ENCODE measurements around the gene PLA2G15. TPM values are rescaled to one million over a fixed set of nuclear protein-coding genes. Genes with fewer than 3 reads are reported as not detected.
A peak's percentile ranks its signal among the peaks of the same experiment; 100 is the strongest.

PLA2G15 gene
- total RNA-seq, 2 experiments from 2014 or later = 8.4 to 10.1 TPM

DNA sequence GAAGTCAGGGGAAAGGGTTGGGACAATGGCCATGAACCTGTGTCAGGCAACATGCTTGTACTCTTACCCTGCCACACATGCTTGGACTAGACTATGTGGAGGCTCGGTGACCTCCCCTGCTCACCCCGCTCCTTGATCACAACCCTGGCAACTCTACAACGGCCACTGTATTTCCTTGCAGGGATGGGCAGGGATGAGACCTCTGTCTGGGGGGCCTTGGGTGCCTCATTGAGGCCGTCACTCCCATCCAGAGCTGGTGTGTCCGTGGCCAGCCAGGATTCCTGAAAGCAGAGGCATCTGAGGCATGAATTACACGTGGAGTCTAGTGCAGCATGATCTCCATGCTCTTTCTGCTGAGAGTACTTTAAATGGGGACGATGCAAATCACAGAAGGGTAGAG lies 948 bp downstream of the PLA2G15 start:
- no peak overlapping the region for H3K27ac Mint-ChIP-seq
- POLR2A ChIA-PET = no interaction called here
- no peaks in the 10 kb centered on the region for H3K9me3 Mint-ChIP-seq

DNA sequence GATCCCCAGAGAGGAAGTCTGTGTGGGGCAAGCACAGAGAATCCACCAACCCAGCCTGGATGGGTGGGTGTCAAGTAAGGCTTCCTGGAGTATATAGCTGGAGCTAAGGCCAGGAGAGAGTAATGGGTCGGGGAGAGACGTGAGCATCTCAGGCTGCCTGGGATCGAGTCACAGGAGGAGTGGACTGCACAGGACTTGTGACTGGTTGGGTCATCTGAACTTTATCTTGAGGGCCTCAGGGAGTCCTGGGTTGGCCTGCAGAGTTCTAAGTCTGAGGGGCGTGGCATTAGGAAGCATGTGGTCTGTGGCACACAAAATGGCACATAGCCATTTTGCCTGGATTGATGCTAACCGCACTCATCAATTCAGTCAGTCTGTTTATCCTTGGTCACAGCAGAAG lies 1.5 kb downstream of the PLA2G15 start:
- Mint-ChIP-seq H3K27ac (no peak overlapping the region), H3K9me3 (no peaks in the 10 kb centered on the region), H3K36me3 (ENCODE audit: low read depth) (peaks cover 6% of the 10 kb centered on the region), H3K4me1 (peaks cover 19% of the 10 kb centered on the region), H3K4me3 (peak overlapping the region; percentile 92), H3K27me3 (no peaks in the 10 kb centered on the region)
- CTCF ChIA-PET = interaction anchor here (1.2 kb wide), 1 partner anchor 82 kb away, joined by 3 read pairs; no protein-coding TSS in a partner anchor
- no peak for DNase-seq
- POLR2A ChIA-PET = no interaction called here

More for the DNA sequence above, 948 bp downstream of the PLA2G15 start:
- Mint-ChIP-seq H3K27me3 (no peaks in the 10 kb centered on the region), H3K4me3 (peak overlapping the region; percentile 92), H3K36me3 (ENCODE audit: low read depth) (peaks cover 6% of the 10 kb centered on the region), H3K4me1 (peaks cover 19% of the 10 kb centered on the region)
- CTCF ChIA-PET = interaction anchor here (0.8 to 3.3 kb wide), 5 partner anchors 14 to 83 kb away, joined by 3 to 14 read pairs (median 4); partner anchors contain the start of gene SLC7A6
- DNase-seq = no peak

DNA sequence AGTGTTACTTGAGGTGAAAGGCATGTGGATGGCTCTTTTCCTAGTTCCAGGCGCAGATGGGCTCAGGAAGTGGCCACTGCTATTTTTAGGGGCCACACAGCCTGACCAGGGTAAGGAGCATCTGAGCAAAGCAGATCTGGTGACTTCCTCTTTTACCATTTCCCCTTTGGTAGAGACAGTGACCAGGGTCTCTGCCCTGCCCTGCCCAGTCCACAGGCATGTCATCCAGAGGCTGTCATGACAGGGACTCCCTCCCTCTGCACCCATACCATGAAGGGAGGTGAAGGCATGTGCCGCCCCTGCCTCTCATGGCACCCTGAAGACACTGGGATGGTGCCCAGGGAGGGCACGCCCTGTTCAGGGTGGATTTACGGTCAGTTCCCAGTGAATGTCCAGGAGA lies 2.2 kb downstream of the PLA2G15 start:
- Mint-ChIP-seq H3K36me3 (ENCODE audit: low read depth) (peaks cover 9% of the 10 kb centered on the region), H3K4me3 (no peak overlapping the region), H3K27ac (no peak overlapping the region), H3K9me3 (no peaks in the 10 kb centered on the region), H3K4me1 (peaks cover 21% of the 10 kb centered on the region), H3K27me3 (no peaks in the 10 kb centered on the region)
- POLR2A ChIA-PET = no interaction called here
- DNase-seq = no peak
- CTCF ChIA-PET = interaction anchor here (1.2 to 4.0 kb wide), 2 partner anchors 14 to 81 kb away, joined by 3 to 21 read pairs; no protein-coding TSS in a partner anchor

DNA sequence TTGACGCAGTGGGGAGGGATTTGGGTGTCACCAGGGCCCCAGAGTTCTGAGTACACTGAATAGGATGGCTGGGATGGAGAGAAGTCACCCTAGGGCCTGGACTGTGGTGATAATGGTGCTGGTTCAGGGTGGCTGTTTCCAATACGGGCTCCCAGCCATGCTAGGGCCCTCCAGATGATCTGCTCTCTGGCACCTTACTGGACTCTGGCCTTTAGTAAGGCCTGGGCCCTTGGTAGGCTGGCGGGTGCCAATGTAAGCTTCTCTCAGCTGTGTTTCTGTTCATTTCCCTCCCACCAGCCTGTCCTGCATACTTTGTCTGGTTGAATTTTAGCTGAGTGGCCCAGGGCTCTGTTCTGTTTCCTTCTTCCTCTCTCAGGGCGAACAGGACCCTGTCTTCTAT lies 2.8 kb downstream of the PLA2G15 start:
- Mint-ChIP-seq H3K27me3 (no peaks in the 10 kb centered on the region), H3K4me1 (peaks cover 21% of the 10 kb centered on the region), H3K4me3 (no peak overlapping the region), H3K27ac (no peak overlapping the region), H3K36me3 (ENCODE audit: low read depth) (peaks cover 9% of the 10 kb centered on the region), H3K9me3 (no peaks in the 10 kb centered on the region)
- ChIA-PET POLR2A (interaction anchor here (0.7 kb wide), 1 partner anchor 63 kb away, joined by 4 read pairs; the partner anchor contains the start of genes PRMT7 and SLC7A6OS), CTCF (interaction anchor here (2.6 to 4.0 kb wide), 3 partner anchors 11 to 16 kb away, joined by 8 to 21 read pairs (median 15); partner anchors contain the start of gene SLC7A6)
- no peak for DNase-seq

DNA sequence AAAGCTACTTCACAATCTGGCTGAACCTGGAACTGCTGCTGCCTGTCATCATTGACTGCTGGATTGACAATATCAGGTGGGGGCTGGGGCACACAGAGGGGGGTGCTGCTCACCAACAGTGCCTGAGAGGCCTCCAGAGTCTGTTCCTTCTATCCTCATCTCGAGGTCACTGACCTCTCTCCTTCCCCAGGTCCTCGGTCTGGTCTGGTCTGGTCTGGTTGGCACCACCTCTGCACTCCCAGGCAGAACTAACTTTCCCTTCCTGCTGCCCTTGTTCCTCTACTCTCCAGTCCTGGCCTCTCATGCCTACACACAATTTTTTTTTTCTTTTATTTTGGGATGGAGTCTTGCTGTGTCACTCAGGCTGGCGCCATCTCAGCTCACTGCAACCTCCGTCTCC lies 4.2 kb downstream of the PLA2G15 start:
- Mint-ChIP-seq H3K9me3 (no peaks in the 10 kb centered on the region), H3K4me1 (peaks cover 21% of the 10 kb centered on the region), H3K36me3 (ENCODE audit: low read depth) (peaks cover 9% of the 10 kb centered on the region), H3K4me3 (no peak overlapping the region), H3K27me3 (no peaks in the 10 kb centered on the region), H3K27ac (no peak overlapping the region)
- ChIA-PET POLR2A (no interaction called here), CTCF (interaction anchor here (1.7 to 4.0 kb wide), 4 partner anchors 10 to 83 kb away, joined by 5 to 21 read pairs (median 12); partner anchors contain the start of gene SLC7A6)
- no peak for DNase-seq

DNA sequence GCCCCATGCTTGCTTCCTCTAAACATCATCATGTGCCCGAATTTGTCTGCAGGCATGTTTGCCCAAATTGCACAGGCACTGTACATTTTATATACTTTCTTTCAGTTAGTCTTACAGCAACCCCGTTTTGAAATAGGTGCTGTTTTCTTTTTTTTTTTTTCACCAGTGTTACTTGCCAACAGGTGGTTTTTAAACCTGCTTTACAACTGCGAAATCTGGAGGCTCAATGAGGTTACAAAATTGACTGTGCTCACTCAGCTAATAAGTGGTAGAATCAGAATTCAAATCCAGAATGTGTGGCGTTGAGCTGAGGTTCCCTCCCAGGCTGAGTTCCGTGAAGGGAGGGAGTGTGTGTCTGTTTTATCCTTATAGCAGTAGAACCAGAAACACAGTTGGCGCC lies 5.8 kb downstream of the PLA2G15 start:
- Mint-ChIP-seq H3K4me1 (peaks cover 11% of the 10 kb centered on the region), H3K9me3 (no peaks in the 10 kb centered on the region), H3K27ac (no peak overlapping the region), H3K27me3 (no peaks in the 10 kb centered on the region), H3K36me3 (ENCODE audit: low read depth) (peaks cover 9% of the 10 kb centered on the region), H3K4me3 (no peak overlapping the region)
- ChIA-PET POLR2A (no interaction called here), CTCF (interaction anchor here (1.2 to 4.0 kb wide), 6 partner anchors 8 to 78 kb away, joined by 3 to 21 read pairs (median 4); partner anchors contain the start of gene SLC7A6)
- no peak for DNase-seq

DNA sequence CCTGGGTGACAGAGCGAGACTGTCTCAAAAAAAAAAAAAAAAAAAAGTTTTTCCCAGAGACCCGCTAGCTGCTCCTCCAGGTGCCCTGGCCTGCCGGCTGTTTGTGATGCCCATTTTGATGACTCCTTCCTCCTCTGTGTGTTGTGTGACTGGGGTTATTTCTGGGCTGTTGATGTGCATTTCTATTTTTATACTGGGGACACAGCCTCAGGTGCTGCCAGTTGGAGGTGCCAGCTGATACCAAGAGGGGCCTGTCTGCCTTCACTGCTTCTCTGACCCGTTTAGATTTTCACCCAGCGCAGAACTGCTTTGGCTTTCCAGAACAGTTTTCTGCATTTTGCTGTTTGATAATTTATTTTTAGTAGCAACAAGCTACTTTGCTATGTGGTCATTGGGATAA lies 6.7 kb downstream of the PLA2G15 start:
- Mint-ChIP-seq H3K27me3 (no peaks in the 10 kb centered on the region), H3K9me3 (no peaks in the 10 kb centered on the region), H3K4me1 (peaks cover 4% of the 10 kb centered on the region), H3K27ac (no peak overlapping the region), H3K4me3 (no peak overlapping the region), H3K36me3 (ENCODE audit: low read depth) (peaks cover 9% of the 10 kb centered on the region)
- CTCF ChIA-PET = interaction anchor here (1.1 to 2.1 kb wide), 8 partner anchors 8 to 77 kb away, joined by 3 to 8 read pairs (median 4); partner anchors contain the start of gene SLC7A6
- DNase-seq = no peak
- POLR2A ChIA-PET = no interaction called here

DNA sequence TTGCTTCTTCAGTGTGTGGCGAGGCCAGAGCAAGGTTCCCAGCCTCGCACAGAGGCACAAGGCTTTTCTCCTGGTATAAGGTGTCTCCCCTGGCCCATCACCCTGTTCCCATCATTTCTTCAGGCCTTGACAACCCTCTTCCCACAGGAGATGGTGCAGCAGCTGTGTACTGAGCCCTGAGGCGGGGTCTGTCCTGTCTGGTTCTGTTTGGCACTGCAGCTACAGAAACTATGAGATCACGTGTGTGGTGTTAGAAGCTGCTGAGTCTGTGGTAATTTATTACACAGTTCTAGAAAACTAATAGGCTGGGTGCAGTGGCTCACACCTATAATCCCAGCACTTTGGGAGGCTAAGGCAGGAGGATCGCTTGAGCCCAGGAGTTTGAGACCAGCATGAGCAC lies 7.2 kb downstream of the PLA2G15 start:
- Mint-ChIP-seq H3K27me3 (no peaks in the 10 kb centered on the region), H3K9me3 (no peaks in the 10 kb centered on the region), H3K27ac (no peak overlapping the region), H3K4me1 (peaks cover 7% of the 10 kb centered on the region), H3K4me3 (no peak overlapping the region), H3K36me3 (ENCODE audit: low read depth) (peaks cover 9% of the 10 kb centered on the region)
- no peak for DNase-seq
- ChIA-PET CTCF (interaction anchor here (1.1 to 2.1 kb wide), 6 partner anchors 8 to 76 kb away, joined by 3 to 8 read pairs (median 4); partner anchors contain the start of gene SLC7A6), POLR2A (no interaction called here)

DNA sequence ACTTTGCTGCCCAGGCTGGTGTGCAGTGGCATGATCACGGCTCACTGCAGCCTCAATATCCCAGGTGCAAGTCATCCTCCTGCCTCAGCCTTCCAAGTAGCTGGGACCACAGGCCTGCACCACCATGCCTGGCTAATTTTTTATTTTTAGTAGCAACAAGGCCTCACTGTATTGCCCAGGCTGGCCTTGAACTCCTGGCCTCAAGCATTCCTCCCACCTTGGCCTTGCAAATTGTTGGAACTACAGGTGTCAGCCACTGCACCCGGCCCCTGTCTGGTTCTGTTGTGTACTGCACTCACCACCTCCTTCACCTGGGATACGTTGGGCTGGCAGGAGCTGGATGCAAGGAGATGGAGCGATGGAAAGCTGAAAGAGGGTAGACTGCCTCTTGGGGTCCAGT lies 8.5 kb downstream of the PLA2G15 start:
- POLR2A ChIA-PET = no interaction called here
- H3K27ac Mint-ChIP-seq = no peak overlapping the region

DNA sequence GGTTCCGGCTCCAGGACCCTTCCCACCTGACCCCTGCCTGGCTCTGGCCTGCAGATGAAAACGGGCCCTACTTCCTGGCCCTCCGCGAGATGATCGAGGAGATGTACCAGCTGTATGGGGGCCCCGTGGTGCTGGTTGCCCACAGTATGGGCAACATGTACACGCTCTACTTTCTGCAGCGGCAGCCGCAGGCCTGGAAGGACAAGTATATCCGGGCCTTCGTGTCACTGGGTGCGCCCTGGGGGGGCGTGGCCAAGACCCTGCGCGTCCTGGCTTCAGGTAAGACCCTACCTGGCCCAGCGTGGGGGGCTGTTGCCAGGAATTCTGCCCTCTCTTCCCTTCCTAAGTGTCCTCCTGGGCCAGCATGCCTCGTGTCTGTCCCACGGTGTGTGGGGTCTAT lies 10.5 kb downstream of the PLA2G15 start:
- DNase-seq = no peak
- ChIA-PET POLR2A (no interaction called here), CTCF (interaction anchor here (3.9 kb wide), 1 partner anchor 8 kb away, joined by 18 read pairs; the partner anchor contains the start of gene SLC7A6)
- H3K27me3 Mint-ChIP-seq = no peaks in the 10 kb centered on the region
- H3K4me1 Mint-ChIP-seq = peaks cover 11% of the 10 kb centered on the region
- no peak overlapping the region for H3K27ac Mint-ChIP-seq
- H3K9me3 Mint-ChIP-seq = no peaks in the 10 kb centered on the region
- peaks cover 10% of the 10 kb centered on the region for H3K36me3 Mint-ChIP-seq (ENCODE audit: low read depth)
- no peak overlapping the region for H3K4me3 Mint-ChIP-seq

More for the DNA sequence above, 8.5 kb downstream of the PLA2G15 start:
- H3K27me3 Mint-ChIP-seq = no peaks in the 10 kb centered on the region
- H3K4me3 Mint-ChIP-seq = no peak overlapping the region
- CTCF ChIA-PET = interaction anchor here (0.6 to 3.9 kb wide), 6 partner anchors 9 to 1097 kb away, joined by 3 to 18 read pairs (median 4); partner anchors contain the start of gene SLC7A6
- no peaks in the 10 kb centered on the region for H3K9me3 Mint-ChIP-seq
- H3K4me1 Mint-ChIP-seq = peaks cover 11% of the 10 kb centered on the region
- peaks cover 11% of the 10 kb centered on the region for H3K36me3 Mint-ChIP-seq (ENCODE audit: low read depth)
- no peak for DNase-seq

DNA sequence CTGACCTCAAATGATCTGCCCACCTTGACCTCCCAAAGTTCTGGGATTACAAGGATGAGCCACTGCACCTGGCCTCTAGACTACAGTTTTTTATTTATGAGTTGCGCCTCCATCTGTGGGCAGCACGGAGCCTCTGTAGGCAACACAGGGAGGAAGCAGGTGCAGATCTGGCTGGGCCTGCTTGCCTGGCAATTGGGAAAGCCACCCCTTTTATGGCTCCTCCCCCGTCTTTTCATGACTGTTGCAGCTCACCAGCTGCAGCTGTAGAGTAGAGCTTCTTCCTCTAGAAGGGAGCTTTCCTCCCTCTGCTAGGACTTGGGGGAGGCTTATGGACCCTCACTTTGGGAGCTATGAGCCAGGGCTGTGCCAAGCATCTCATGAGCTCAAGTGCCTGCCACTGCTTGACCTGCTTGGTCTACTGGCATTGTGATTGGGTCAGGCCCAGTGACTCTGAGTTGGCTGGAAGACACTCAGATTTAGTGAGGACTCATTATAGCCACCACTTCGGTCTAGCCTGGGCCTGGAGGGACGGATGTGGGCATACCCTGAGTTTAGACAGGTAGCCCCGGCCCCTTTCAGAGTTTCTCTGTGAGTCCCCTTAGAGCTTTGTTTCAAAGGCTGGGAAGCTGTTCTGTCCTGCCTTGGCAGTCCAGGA lies 12.2 kb downstream of the PLA2G15 start:
- Mint-ChIP-seq H3K9me3 (no peaks in the 10 kb centered on the region), H3K4me3 (no peak overlapping the region), H3K4me1 (peaks cover 20% of the 10 kb centered on the region), H3K36me3 (ENCODE audit: low read depth) (peaks cover 3% of the 10 kb centered on the region), H3K27me3 (no peaks in the 10 kb centered on the region), H3K27ac (peak overlapping the region; percentile 67)
- ChIA-PET POLR2A (no interaction called here), CTCF (interaction anchor here (0.6 to 8.9 kb wide), 3 partner anchors 16 to 99 kb away, joined by 3 to 172 read pairs (median 5); no protein-coding TSS in a partner anchor)
- peak; percentile 62 for DNase-seq

DNA sequence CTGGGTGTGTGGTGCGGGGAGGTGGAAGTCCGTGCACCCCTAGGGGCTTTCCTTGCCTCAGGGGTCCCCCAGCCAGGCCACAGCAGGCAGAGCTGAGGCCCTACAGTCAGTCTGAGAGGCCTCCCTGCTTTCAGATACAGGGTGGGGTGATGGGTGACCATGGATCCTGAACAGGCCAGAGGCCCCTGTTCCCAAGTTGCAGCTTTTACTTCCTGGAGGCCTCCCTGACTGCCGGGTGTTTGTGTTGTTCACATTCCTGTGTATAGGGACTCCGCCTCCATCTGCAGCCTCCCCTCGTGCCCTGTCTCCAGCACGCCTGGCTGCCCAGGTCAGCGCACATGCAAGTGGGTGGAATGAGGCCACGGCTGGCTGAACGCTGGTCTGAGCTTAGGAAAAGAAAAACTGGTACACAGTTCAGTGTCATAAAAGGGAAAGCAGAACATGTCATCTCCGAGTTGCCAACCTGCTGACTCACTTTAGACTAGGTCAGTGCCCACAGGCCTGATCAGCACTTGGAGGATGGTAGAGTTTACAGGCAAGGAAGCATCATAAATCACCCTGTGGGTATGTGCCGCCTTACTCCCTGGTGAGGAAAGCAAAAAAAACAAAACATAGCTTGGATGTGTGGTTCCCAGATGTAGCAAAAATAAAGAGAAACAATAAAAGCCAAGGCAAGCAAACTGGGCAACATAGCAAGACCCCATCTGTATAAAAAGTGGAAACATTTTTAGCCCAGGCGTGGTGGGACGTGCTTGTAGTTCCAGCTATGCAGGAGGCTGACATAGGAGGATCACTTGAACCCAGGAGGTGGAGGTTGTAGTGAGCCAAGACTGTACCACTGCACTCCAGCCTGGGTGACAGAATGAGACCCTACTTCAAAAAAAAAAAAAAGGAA lies 13.0 kb downstream of the PLA2G15 start:
- CTCF ChIA-PET = interaction anchor here (0.6 to 8.9 kb wide), 5 partner anchors 9 to 99 kb away, joined by 4 to 172 read pairs (median 5); no protein-coding TSS in a partner anchor
- H3K27ac Mint-ChIP-seq = peak overlapping the region; percentile 67

More for the DNA sequence above, 13.0 kb downstream of the PLA2G15 start:
- DNase-seq = no peak
- no peaks in the 10 kb centered on the region for H3K27me3 Mint-ChIP-seq
- H3K4me3 Mint-ChIP-seq = no peak overlapping the region
- peaks cover 22% of the 10 kb centered on the region for H3K4me1 Mint-ChIP-seq
- peaks cover 3% of the 10 kb centered on the region for H3K36me3 Mint-ChIP-seq (ENCODE audit: low read depth)
- no peaks in the 10 kb centered on the region for H3K9me3 Mint-ChIP-seq
- POLR2A ChIA-PET = no interaction called here
